ENCODE results near the gene RNF14. TPM values are rescaled to one million over a fixed set of nuclear protein-coding genes. Genes with fewer than 3 reads are reported as not detected.

Gene RNF14
- total and polyA plus RNA-seq, 2 experiments from 2014 or later = 8.9 to 19.0 TPM

DNA sequence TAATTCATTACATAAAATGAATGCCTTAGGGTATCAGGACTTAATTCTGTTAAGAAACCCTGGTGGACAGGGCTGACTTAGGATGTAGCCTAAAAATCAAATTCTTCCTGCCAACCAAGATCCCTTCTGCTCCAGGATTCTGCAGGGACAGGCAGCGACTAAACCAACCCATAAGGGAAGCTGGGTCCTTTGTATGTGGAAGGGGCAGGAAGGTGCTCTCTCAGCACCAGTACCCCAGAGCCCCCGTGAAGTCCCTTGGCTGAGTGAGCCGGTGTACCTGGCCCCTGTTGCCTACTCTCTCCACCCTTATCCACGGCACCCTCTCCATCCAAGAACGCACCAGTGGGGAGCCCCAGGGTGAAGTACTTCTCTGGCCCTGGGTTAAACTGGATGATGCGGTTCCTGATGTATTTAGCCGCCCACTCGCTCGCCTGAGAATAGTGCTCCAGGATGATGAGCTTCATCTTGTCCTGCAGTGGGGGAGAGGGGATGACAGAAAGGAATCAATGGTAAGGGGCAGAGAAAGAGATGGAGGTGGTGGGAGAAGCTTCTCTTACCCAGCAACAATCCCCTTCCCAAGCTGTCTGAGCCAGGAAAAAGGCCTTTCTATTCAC is 42.8 kb downstream of the RNF14 start:
- peaks cover 6% of the 10 kb centered on the region; the same call in 1 of the 2 replicates for H3K4me1 ChIP-seq (ENCODE audit: insufficient read depth)
- no peaks in the 10 kb centered on the region; the same call in 1 of the 2 replicates for H3K79me2 ChIP-seq (replicated peaks; ENCODE audit: insufficient read depth)
- no peaks in the 10 kb centered on the region for H4K20me1 ChIP-seq (replicated peaks; ENCODE audit: insufficient read depth)
- no peaks in the 10 kb centered on the region for H3K9me2 ChIP-seq (ENCODE audit: insufficient read depth)
- peak overlapping the region; percentile 91 for H3K4me3 Mint-ChIP-seq
- H3K27me3 ChIP-seq (ENCODE audit: insufficient read depth) = no peaks in the 10 kb centered on the region
- DNase-seq (ENCODE audit: low spot score) = no peak
- H2AFZ ChIP-seq = no peak overlapping the region
- ATAC-seq = no peak
- 0 out of 2 replicates have a peak, but pooled peaks cover 6% of the 10 kb centered on the region for H3F3A ChIP-seq (replicated peaks; ENCODE audit: low read depth)
- H3K36me3 ChIP-seq (ENCODE audit: insufficient read depth) = peaks cover 7% of the 10 kb centered on the region; the same call in 1 of the 2 replicates
- no peak overlapping the region for H3K27ac Mint-ChIP-seq
- no peak for TF ChIP-seq STAT1 (IDR thresholded peaks at IDR 0.05; ENCODE audit: unreplicated experiment)
- TF ChIP-seq NANOG (IDR thresholded peaks at IDR 0.05; ENCODE audit: borderline replicate concordance) = no peak
- TF ChIP-seq EZH2phosphoT487 (IDR thresholded peaks at IDR 0.05; ENCODE audit: unreplicated experiment) = no peak
- TF ChIP-seq REST (IDR thresholded peaks at IDR 0.05; ENCODE audit: unreplicated experiment) = no peak
- no peak for TF ChIP-seq CREB1 (CRISPR knock-in tag; IDR thresholded peaks at IDR 0.05; ENCODE audit: low read depth)
- TF ChIP-seq, protein P1, sequence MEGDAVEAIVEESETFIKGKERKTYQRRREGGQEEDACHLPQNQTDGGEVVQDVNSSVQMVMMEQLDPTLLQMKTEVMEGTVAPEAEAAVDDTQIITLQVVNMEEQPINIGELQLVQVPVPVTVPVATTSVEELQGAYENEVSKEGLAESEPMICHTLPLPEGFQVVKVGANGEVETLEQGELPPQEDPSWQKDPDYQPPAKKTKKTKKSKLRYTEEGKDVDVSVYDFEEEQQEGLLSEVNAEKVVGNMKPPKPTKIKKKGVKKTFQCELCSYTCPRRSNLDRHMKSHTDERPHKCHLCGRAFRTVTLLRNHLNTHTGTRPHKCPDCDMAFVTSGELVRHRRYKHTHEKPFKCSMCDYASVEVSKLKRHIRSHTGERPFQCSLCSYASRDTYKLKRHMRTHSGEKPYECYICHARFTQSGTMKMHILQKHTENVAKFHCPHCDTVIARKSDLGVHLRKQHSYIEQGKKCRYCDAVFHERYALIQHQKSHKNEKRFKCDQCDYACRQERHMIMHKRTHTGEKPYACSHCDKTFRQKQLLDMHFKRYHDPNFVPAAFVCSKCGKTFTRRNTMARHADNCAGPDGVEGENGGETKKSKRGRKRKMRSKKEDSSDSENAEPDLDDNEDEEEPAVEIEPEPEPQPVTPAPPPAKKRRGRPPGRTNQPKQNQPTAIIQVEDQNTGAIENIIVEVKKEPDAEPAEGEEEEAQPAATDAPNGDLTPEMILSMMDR (conservative IDR thresholded peaks at IDR 0.05; ENCODE audit: low read depth in 2 of 2) = no peak
- no peak for TF ChIP-seq ETS1 (IDR thresholded peaks at IDR 0.05)
- no peak for TF ChIP-seq ZNF114 (CRISPR knock-in tag; IDR thresholded peaks at IDR 0.05)
- TF ChIP-seq JUNB (IDR thresholded peaks at IDR 0.05; ENCODE audit: unreplicated experiment) = no peak
- TF ChIP-seq ZNF331 (CRISPR knock-in tag; IDR thresholded peaks at IDR 0.05; ENCODE audit: low read depth) = no peak
- no peak for TF ChIP-seq EZH2 (IDR thresholded peaks at IDR 0.05; ENCODE audit: low read depth, unreplicated experiment)
- TF ChIP-seq, protein P2, sequence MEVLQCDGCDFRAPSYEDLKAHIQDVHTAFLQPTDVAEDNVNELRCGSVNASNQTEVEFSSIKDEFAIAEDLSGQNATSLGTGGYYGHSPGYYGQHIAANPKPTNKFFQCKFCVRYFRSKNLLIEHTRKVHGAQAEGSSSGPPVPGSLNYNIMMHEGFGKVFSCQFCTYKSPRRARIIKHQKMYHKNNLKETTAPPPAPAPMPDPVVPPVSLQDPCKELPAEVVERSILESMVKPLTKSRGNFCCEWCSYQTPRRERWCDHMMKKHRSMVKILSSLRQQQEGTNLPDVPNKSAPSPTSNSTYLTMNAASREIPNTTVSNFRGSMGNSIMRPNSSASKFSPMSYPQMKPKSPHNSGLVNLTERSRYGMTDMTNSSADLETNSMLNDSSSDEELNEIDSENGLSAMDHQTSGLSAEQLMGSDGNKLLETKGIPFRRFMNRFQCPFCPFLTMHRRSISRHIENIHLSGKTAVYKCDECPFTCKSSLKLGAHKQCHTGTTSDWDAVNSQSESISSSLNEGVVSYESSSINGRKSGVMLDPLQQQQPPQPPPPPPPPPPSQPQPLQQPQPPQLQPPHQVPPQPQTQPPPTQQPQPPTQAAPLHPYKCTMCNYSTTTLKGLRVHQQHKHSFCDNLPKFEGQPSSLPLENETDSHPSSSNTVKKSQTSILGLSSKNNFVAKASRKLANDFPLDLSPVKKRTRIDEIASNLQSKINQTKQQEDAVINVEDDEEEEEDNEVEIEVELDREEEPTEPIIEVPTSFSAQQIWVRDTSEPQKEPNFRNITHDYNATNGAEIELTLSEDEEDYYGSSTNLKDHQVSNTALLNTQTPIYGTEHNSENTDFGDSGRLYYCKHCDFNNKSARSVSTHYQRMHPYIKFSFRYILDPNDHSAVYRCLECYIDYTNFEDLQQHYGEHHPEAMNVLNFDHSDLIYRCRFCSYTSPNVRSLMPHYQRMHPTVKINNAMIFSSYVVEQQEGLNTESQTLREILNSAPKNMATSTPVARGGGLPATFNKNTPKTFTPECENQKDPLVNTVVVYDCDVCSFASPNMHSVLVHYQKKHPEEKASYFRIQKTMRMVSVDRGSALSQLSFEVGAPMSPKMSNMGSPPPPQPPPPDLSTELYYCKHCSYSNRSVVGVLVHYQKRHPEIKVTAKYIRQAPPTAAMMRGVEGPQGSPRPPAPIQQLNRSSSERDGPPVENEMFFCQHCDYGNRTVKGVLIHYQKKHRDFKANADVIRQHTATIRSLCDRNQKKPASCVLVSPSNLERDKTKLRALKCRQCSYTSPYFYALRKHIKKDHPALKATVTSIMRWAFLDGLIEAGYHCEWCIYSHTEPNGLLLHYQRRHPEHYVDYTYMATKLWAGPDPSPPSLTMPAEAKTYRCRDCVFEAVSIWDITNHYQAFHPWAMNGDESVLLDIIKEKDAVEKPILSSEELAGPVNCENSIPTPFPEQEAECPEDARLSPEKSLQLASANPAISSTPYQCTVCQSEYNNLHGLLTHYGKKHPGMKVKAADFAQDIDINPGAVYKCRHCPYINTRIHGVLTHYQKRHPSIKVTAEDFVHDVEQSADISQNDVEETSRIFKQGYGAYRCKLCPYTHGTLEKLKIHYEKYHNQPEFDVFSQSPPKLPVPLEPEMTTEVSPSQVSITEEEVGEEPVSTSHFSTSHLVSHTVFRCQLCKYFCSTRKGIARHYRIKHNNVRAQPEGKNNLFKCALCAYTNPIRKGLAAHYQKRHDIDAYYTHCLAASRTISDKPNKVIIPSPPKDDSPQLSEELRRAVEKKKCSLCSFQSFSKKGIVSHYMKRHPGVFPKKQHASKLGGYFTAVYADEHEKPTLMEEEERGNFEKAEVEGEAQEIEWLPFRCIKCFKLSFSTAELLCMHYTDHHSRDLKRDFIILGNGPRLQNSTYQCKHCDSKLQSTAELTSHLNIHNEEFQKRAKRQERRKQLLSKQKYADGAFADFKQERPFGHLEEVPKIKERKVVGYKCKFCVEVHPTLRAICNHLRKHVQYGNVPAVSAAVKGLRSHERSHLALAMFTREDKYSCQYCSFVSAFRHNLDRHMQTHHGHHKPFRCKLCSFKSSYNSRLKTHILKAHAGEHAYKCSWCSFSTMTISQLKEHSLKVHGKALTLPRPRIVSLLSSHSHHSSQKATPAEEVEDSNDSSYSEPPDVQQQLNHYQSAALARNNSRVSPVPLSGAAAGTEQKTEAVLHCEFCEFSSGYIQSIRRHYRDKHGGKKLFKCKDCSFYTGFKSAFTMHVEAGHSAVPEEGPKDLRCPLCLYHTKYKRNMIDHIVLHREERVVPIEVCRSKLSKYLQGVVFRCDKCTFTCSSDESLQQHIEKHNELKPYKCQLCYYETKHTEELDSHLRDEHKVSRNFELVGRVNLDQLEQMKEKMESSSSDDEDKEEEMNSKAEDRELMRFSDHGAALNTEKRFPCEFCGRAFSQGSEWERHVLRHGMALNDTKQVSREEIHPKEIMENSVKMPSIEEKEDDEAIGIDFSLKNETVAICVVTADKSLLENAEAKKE (CRISPR knock-in tag; IDR thresholded peaks at IDR 0.05) = no peak
- TF ChIP-seq POLR2AphosphoS5 (IDR thresholded peaks at IDR 0.05; ENCODE audit: low read depth) = no peak
- H3K4me1 Mint-ChIP-seq = peaks cover 13% of the 10 kb centered on the region
- no peaks in the 10 kb centered on the region for H3K9me3 Mint-ChIP-seq
- H3K27ac ChIP-seq (ENCODE audit: low read depth) = no peak overlapping the region
- peaks cover 7% of the 10 kb centered on the region for H3K27me3 Mint-ChIP-seq (ENCODE audit: insufficient read depth, low read depth, poor library complexity)
- H3K4me3 ChIP-seq = peak overlapping the region; percentile 88; the same call in 1 of the 2 replicates
- peaks cover 23% of the 10 kb centered on the region for H3K36me3 Mint-ChIP-seq (ENCODE audit: low read depth)
- peak overlapping the region; percentile 96 for H3K4me2 ChIP-seq
